ENCODE data around the gene TUBB4A. TPM values are rescaled to one million over a fixed set of nuclear protein-coding genes. Genes with fewer than 3 reads are reported as not detected.
A peak's percentile ranks its signal among the peaks of the same experiment; 100 is the strongest.

The TUBB4A gene
- total RNA-seq, 1 donor from 2014 or later, result 1.2 TPM

GRCh38 chr19:6470173-6470572 lies 31.9 kb downstream of the TUBB4A start:
- DNase-seq (ENCODE audit: low spot score), result no peak

GRCh38 chr19:6467384-6467783 lies 34.7 kb downstream of the TUBB4A start:
- DNase-seq (ENCODE audit: low spot score), result no peak

DNA sequence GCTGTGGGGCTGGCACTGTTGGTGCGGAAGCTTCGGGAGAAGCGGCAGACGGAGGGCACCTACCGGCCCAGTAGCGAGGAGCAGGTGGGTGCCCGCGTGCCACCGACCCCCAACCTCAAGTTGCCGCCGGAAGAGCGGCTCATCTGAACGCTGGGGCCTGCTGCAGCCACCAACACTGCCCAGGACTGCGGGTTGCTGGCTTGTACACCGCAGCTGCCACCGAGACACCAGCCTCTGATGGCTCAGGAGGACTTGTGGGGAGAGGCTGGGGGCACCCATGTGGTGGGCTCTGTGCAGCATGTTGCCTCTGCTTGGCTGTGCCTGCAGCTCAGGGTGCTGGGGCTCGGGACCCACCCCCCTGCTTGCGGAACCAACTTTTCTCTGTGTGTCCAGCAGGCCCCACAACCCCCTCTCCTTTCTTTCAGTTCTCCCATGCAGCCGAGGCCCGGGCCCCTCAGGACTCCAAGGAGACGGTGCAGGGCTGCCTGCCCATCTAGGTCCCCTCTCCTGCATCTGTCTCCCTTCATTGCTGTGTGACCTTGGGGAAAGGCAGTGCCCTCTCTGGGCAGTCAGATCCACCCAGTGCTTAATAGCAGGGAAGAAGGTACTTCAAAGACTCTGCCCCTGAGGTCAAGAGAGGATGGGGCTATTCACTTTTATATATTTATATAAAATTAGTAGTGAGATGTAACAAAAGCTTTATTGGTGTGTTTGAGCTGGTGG lies 35.4 kb downstream of the TUBB4A start:
- no peak for DNase-seq (ENCODE audit: low spot score)

DNA sequence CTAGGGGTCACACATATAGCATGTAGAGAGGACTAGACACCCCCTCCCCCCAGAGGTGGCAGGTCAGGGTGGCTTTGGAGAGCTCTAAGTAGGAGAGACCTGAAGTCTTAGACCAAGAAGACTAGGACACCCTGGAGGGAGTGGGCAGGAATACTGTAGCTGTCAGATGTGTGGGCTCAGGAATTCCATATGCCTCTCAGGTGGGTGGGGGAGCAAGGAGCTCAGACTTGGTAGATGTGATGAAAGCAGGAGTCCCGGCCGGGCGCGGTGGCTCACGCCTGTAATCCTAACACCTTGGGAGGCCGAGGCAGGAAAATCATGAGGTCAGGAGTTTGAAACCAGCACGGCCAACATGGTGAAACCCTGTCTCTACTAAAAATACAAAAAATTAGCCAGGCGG lies 36.4 kb downstream of the TUBB4A start:
- DNase-seq (ENCODE audit: low spot score), result no peak

- no peak for DNase-seq (ENCODE audit: low spot score)
Measured at GRCh38 chr19:6465006-6465405, 37.1 kb downstream of the TUBB4A start.

DNA sequence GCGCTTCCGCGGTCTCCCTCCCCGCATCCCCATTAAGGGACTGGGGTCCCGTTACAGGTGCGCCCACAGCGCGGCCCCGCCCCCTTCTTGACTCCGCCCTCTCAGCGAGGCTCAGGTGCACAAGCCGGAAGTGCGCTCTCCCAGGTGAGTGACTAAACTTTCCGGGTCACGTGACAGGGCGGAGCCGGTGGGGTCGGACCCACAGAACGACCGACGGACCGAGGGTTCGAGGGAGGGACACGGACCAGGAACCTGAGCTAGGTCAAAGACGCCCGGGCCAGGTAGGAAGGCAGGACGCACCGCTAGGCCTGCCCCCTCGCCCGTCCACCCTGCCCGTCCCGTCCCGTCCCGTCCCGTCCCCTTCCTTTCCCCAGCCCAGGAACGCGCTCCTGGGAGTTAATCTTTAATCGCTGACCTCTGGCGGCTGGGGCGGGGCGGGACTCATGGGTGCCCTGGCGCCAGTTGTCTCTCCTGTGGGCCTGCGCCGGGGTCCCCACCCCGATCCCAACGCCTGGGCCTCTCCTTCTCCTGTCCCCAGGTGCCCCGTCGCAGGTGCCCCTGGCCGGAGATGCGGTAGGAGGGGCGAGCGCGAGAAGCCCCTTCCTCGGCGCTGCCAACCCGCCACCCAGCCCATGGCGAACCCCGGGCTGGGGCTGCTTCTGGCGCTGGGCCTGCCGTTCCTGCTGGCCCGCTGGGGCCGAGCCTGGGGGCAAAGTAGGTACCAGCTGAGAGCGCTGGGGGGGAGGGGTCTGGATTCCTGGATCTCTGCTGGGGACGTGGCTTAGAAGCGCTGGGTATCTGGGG lies 37.8 kb downstream of the TUBB4A start, which contains the start of gene CRB3:
CRB3 (plus strand) TSS at position 202 of the 804 bp plus-strand sequence; CDS start at position 633, 431 bp downstream.
- DNase-seq (ENCODE audit: low spot score), result peak; percentile 89

- peak; percentile 96 for DNase-seq (ENCODE audit: low spot score)
Measured at GRCh38 chr19:6460099-6460884, 41.8 kb downstream of the TUBB4A start.

- DNase-seq (ENCODE audit: low spot score), result peak; percentile 68
Measured at GRCh38 chr19:6459262-6460098, 42.6 kb downstream of the TUBB4A start, which contains the start of gene SLC25A23. TSS of gene SLC25A23 (minus strand) at chr19:6459792. CDS start at chr19:6459628, 164 bp downstream.

GRCh38 chr19:6458695-6459261 lies 43.3 kb downstream of the TUBB4A start:
- DNase-seq (ENCODE audit: low spot score), result no peak

- DNase-seq (ENCODE audit: low spot score), result no peak
Measured at GRCh38 chr19:6457958-6458694, 44.0 kb downstream of the TUBB4A start.

- no peak for DNase-seq (ENCODE audit: low spot score)
Measured at GRCh38 chr19:6455924-6456323, 46.2 kb downstream of the TUBB4A start.

- no peak for DNase-seq (ENCODE audit: low spot score)
Measured at GRCh38 chr19:6453951-6454565, 48.1 kb downstream of the TUBB4A start.

DNA sequence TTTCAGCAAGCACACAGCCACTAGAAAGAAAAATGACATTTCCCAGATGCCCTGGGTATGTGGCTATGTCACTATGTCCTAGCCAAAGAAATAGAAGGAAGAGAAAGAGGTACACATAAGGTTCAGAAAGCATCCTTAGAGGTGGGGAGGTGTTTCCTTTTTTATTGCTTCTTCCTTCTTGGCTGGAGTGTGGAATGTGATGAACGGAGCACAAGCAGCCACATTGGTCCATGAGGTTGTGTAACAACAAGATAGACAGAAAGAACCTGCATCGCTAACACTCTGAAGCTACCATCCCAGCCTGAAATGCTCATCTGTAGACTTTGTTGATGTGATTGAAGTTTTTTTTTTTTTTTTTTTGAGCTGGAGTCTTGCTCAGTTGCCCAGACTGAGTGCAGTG lies 49.2 kb downstream of the TUBB4A start:
- no peak for DNase-seq (ENCODE audit: low spot score)

- no peak for DNase-seq (ENCODE audit: low spot score)
Measured at GRCh38 chr19:6452223-6452614, 49.9 kb downstream of the TUBB4A start.

DNA sequence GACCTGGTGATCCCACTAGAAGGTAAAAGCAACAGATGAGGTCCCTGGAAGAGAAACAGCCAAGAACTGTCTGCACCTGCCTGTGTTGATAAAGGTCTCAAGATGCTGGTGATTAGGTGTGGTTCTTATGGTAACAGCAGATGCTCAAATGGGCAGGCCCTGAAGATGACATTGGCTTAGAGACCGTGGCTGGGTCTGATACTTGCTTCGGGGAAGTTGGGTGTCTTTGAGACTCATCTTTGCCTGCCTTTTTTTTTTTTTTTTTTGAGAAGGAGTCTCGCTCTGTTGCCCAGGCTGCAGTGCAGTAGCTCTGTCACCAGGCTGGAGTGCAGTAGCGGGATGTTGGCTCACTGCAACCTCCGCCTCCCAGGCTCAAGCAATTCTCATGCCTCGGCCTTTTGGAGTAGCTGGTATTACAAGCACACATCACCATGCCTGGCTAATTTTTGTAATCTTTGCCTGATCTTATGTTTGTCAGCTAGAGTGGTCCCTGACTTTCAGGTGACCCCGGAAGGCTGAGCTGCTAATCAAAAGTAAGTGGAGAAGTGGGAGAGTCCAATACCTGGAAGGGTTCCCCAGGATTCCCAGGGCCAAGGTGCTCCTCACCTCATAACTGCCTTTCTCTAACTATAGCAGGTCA lies 50.4 kb downstream of the TUBB4A start:
- no peak for DNase-seq (ENCODE audit: low spot score)

GRCh38 chr19:6450166-6450565 lies 51.9 kb downstream of the TUBB4A start:
- no peak for DNase-seq (ENCODE audit: low spot score)

DNA sequence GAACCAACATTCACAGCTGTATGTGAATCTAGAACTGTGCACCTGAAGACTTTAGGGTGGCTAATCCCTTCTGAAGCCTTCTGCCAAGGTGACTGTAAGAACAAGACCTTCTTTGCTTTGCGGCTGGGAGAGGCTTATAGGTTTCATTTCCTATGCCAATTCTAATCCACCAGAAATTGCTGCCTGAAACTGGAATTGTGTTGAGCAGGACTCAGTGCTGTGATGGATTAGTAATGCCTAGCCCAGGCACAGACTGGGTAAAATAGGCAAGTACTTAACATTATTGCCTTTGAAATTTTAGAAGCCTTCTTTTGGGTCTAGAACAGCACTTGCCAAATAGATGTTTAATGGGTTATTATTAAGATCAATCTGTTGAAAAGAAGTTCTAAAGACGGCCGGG lies 54.1 kb downstream of the TUBB4A start:
- no peak for DNase-seq (ENCODE audit: low spot score)

- no peak for DNase-seq (ENCODE audit: low spot score)
Measured at GRCh38 chr19:6446452-6446851, 55.7 kb downstream of the TUBB4A start.

Data from ureter (tissue), 1 donor.